Activated naive CD8-positive, alpha-beta T cell treated with anti-CD3 and anti-CD28 coated beads, Interleukin-2, amount 50 U/mL, for 24 hours (primary cell): ENCODE data around the gene OSM.
"Not testable (repeated sequence)": the region's sequence is repeated elsewhere in the genome, so short reads cannot be mapped to it uniquely, and the experiment has no call there.

Source experiments
- ATAC-seq: fragments of 150-1000 bp; cut with Tn5 transposase; one replicate; pipeline ENCODE4 v1.10.0; 2021
- DNase-seq: peaks from one replicate; pipeline ENCODE4 v3.0.0; 2021
- H3K27ac Mint-ChIP-seq: one replicate; pipeline ENCODE4 v1.8.0; 2021; ENCODE audit warnings: mild to moderate bottlenecking, mixed read lengths
- H3K27me3 Mint-ChIP-seq: one replicate; pipeline ENCODE4 v1.8.0; 2021; ENCODE audit warnings: mixed read lengths
- H3K36me3 Mint-ChIP-seq: one replicate; pipeline ENCODE4 v1.8.0; 2021; ENCODE audit warnings: low read depth, mixed read lengths
- H3K4me1 Mint-ChIP-seq: one replicate; pipeline ENCODE4 v1.8.0; 2021; ENCODE audit warnings: mixed read lengths
- H3K4me3 Mint-ChIP-seq: one replicate; pipeline ENCODE4 v1.8.0; 2021; ENCODE audit warnings: mild to moderate bottlenecking, moderate library complexity, mixed read lengths
- H3K9me3 Mint-ChIP-seq: one replicate; pipeline ENCODE4 v1.8.0; 2021; ENCODE audit warnings: mixed read lengths

The OSM gene

DNA sequence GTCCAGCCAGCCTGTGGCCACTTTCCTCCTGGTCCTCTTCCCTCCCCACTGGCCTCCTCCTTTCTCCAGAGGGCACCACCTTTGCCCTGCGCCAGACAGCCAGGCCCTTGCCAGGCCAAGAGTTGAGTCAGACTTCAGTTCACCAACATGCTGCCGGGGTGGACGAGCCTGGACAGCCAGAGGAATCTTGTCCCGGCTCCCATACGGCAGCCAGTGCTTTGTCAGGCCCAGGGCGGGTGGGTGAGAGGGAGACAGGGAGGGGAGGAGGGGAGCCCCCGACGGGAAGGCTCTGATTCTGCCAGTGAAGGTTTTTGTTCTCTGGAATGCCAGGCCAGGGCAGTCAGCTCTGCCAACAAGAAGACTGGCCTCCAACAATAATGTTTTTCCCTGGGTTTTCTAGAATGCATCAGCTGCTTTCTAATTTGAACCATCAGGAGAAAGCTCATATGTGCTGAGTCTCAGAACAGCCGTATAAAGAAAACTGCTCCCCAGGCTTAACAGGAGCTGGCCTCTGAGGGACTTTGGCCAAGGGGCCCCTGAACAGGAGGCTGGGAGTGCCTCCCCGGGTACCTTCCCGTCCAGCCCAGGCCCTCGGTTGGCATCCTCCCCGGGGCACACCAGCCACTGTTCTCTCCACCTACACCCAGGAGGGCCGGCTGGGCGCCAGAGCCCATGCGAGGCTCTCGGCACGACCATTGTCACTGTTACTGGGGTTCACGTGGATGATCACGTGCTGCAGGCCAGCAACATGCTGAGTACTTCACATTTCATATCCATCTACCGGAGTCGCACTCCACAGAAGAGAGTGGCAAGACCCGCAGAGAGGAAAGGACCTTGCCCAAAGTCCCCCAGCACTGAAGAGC is 48.7 kb downstream of the OSM start:
- no peak for ATAC-seq

DNA sequence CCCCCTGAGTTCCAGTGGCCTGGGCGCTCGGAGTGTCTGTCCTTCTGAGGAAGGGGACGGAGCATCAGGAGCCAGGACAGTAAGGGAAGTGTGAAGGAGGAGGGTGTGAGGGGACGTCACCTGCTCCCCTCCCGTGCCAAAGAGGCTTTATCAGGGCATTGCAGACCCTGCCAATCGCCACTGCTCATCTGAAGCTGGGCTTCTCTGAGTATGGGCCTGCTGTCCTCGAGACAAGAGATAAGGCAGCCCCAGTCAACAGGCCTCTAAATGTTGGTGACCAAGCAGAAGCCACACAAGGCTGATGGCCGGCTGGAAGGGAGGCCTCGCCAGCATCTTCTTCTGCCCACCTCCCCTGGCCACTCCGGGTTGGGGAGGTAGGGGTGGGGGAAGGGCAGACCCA is 49.9 kb downstream of the OSM start:
- Mint-ChIP-seq H3K36me3 (no peaks in the 10 kb centered on the region), H3K4me3 (no peak overlapping the region), H3K27ac (no peak overlapping the region), H3K4me1 (peaks cover 48% of the 10 kb centered on the region), H3K9me3 (no peaks in the 10 kb centered on the region), H3K27me3 (peaks cover 2% of the 10 kb centered on the region)
- ATAC-seq = no peak
- no peak for DNase-seq

More for the DNA sequence above, 48.7 kb downstream of the OSM start:
- H3K27me3 Mint-ChIP-seq = peaks cover 2% of the 10 kb centered on the region
- H3K27ac Mint-ChIP-seq = no peak overlapping the region
- DNase-seq = no peak
- H3K36me3 Mint-ChIP-seq = no peaks in the 10 kb centered on the region
- no peaks in the 10 kb centered on the region for H3K9me3 Mint-ChIP-seq
- H3K4me3 Mint-ChIP-seq = no peak overlapping the region
- peaks cover 52% of the 10 kb centered on the region for H3K4me1 Mint-ChIP-seq

DNA sequence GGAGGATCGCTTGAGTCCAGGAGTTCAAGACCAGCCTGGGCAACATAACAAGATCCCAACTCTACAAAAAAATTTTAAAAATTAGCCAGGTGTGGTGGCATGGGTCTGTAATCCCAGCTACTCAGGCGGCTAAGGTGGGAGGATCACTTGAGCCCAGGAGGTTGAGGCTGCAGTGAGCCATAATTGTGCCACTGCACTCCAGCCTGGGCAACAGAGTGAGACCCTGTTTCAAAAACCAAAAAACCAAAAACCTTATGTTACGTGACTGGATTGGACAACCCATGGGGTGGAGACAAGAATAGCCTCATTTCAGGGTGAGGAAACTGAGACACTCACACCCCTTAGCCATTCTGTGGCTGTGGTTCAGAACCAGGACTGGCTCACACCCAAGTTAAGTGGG is 50.4 kb downstream of the OSM start:
- not testable (repeated sequence) for H3K36me3 Mint-ChIP-seq, DNase-seq, H3K27ac Mint-ChIP-seq, ATAC-seq, H3K4me3 Mint-ChIP-seq, H3K9me3 Mint-ChIP-seq, H3K27me3 Mint-ChIP-seq
- peaks cover 44% of the 10 kb centered on the region for H3K4me1 Mint-ChIP-seq

DNA sequence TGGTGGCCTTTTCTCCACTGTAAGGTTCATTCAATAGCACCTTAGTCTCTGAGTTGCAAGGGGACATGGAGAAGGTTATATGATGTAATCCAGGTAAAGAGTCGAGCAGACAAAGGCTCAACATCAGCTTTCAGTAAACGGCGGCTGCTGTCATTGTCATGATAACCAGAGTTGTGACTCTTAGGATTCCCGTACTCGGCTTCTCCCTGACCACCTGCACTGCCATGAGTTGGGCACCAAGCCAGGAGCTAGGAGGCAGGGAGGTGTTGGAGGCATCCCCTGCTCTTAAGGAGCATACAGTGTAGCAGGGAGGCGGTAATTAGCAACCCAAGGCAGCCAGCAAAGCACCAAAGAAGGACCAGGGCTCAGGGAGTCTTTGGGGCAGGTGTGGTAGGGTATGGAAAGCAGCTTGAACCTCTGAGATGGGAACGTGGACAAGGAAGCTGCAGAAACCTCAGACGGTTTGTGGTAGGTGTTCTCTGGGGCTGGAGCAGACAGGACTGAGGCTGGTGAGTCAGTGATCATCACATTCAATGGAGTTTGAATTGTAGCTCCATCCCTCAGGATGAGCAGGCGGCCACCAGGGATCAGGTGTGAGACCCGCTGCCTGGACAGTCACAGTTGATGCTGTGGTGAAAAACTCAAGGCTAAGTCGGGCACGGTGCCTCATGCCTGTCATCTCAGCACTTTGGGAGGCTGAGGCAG is 51.8 kb downstream of the OSM start:
- peak overlapping the region; percentile 41 for H3K27ac Mint-ChIP-seq
- DNase-seq (no peak), ATAC-seq (no peak)
- no peak overlapping the region for H3K4me3 Mint-ChIP-seq
- no peaks in the 10 kb centered on the region for H3K36me3 Mint-ChIP-seq
- H3K9me3 Mint-ChIP-seq = no peaks in the 10 kb centered on the region
- peaks cover 34% of the 10 kb centered on the region for H3K4me1 Mint-ChIP-seq
- peaks cover 2% of the 10 kb centered on the region for H3K27me3 Mint-ChIP-seq

DNA sequence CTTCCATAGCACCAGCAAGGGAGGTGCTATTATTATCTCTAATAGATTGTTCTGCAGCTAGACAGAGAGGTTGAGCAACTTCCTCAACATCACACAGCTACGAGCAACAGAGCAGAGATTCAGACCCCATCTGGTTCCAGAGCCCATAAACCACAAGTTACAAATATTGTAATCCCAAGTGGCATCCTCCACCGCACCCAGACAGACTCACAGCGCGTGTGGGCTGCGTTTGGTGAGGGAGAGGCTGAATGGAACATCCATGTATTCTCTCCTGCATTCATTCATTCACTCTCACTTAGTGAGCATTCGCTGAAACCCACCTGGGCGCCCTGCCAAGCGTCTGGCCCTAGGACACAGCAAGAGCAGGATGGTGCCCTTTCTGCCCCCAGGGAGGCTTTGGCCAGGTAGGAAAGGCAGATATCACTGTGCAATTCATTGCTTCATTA is 53.6 kb downstream of the OSM start:
- ATAC-seq = no peak

More for the DNA sequence above, 53.6 kb downstream of the OSM start:
- Mint-ChIP-seq H3K4me3 (no peak overlapping the region), H3K4me1 (peaks cover 34% of the 10 kb centered on the region), H3K27me3 (peaks cover 2% of the 10 kb centered on the region), H3K27ac (no peak overlapping the region), H3K36me3 (no peaks in the 10 kb centered on the region), H3K9me3 (no peaks in the 10 kb centered on the region)
- no peak for DNase-seq
